Pancreas (tissue), 10 donors: Measurements from ENCODE around the gene CSNK1A1. TPM values are rescaled to one million over a fixed set of nuclear protein-coding genes. Genes with fewer than 3 reads are reported as not detected.
"Not testable (repeated sequence)": the region's sequence is repeated elsewhere in the genome, so short reads cannot be mapped to it uniquely, and the experiment has no call there.

Source experiments
- ATAC-seq, 4 donors: fragments of 200-7000 bp; cut with Tn5 transposase; one replicate each; pipeline versions ENCODE4 v1.8.0 to v1.9.1; 2020; ENCODE audit warnings: mild to moderate bottlenecking in 4 of 4, moderate library complexity in 4 of 4
- DNase-seq, 6 donors: peaks; one replicate each; pipeline ENCODE4 v3.0.0-alpha.2; 2020
- FAIRE-seq: peaks from 2 replicates; lab custom pipeline; 2012; peaks lifted over from hg19 to GRCh38; lab: Jason Lieb, UNC
- H3K27ac ChIP-seq, 4 donors: fragments of 200-600 bp; sonication (generic); 1 replicate in 3 of 4; 2 replicates in 1 of 4; pipeline versions ENCODE4 v1.5.0 to v1.8.0; 2020
- H3K27me3 ChIP-seq, 4 donors: fragments of 200-600 bp; one replicate each; pipeline ENCODE4 v1.8.0; 2021
- H3K36me3 ChIP-seq, 3 donors: fragments of 200-600 bp; sonication (generic) in 1 of 3; one replicate each; pipeline versions ENCODE4 v1.5.0 to v1.8.0; 2020 to 2021
- H3K4me1 ChIP-seq, 3 donors: fragments of 200-600 bp; one replicate each; pipeline ENCODE4 v1.8.0; 2021
- H3K4me3 ChIP-seq, 4 donors: fragments of 200-600 bp; sonication (generic) in 2 of 4; one replicate each; pipeline versions ENCODE4 v1.5.0 to v1.8.0; 2020 to 2021
- H3K9me3 ChIP-seq, 4 donors: fragments of 200-600 bp; one replicate each; pipeline ENCODE4 v1.8.0; 2021
- WGBS, 2 donors: extraction: QIAGEN DNeasy Blood & Tissue Kit; methylation state at CpG; one replicate each; pipeline ENCODE4 v1.1.7; 2013; 5-methylcytosine and 5-hydroxymethylcytosine counted together
- intact Hi-C, 3 donors: fragments of 100-400 bp; cut with DNase I; formaldehyde crosslinking; loops; one replicate each; pipeline versions ENCODE4 v1.11.1 to v1.14.2; 2022
- polyA plus RNA-seq, 2 donors: library from polyadenylated mRNA; stranded (reverse); fragments of 200-250 nt; gene quantifications; one replicate each; pipeline ENCODE4 v1.2.3, GENCODE V29; 2013
- total RNA-seq, 6 donors: library from RNA; stranded (reverse); fragmentation: NEBNext Ultra II Directional in 4 of 6; extraction: Animal tissue kit (Norgen Biotek cat#: 25700) in 4 of 6; gene quantifications; one replicate each; pipeline versions ENCODE4 v1.2.1 to v1.2.4, GENCODE V29; 2021 to 2023
- TF ChIP-seq, protein P1 (sequence below), 4 donors: fragments of 200-600 bp; sonication (generic) in 3 of 4; IDR thresholded peaks; one replicate each; pipeline versions ENCODE4 v1.5.0 to v1.8.0; 2021; ENCODE audit warnings: antibody characterized with exemption in 4 of 4
- donor health status: healthy with polysubstance abuse.
- donor health status: DM: no; HTN: no; CAD: no; lungs with moderate emphysema.
- donor health status: DM: no; HTN: no; CAD: no.
- donor health status: control.
- donor health status: control.
- donor health status: Bipolar disorder and iron deficiency.
- donor health status: DM: yes; HTN: yes; CAD: no.
- donor health status: DM: no; HTN: no; CAD: no.
- donor health status: DM: no; HTN: no; CAD: no.
- donor health status: DM: yes; HTN: yes; CAD: no.

Gene CSNK1A1
- total RNA-seq (10 to 100 TPM; 60.5 to 98.1 (median 83.0) TPM), polyA plus RNA-seq (10 to 100 TPM; 23.0 to 41.0 TPM)

DNA sequence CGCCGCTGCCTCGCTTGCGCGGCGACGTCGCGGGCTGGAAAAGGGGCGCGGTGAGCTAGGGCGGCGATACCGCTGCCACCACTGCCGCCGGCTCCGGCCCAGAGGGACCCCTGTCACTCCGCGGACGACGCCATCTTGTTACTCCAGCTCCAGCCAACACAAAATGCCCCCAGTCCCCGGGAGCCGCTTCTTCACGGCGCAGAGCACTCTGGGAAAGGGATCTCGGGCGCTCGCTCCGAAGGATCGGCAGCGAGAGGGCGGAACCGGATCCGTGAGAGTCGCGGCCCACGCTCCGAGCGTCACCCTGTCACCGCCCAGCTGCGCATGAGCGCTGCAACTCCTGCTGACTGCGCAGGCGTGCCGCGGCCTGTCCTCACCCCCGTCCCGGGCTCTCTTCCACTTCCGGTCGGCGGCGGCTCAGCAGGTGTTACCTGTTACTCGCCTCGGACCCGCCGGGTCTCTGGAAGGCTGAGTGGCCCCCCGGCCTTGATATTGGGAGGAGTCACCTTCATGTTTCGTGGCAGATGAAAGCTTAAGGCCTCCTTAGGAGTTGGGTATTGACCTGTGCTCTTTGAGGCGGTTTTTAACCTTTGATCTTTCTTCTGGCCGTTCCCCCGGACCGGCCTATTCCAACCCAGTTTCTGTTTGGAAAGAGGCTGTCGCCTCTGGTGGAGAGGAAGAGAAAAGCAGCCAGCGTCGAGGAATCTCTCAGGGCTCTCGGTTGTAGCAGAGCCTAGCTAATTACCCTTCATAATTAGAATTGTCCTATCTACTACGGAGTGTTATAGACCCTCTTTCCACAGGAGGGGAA lies at the start of gene CSNK1A1:
CSNK1A1 (minus strand) TSS at position 213 of the 811 bp plus-strand sequence. CDS start 475 bp downstream, outside the sequence.
- intact Hi-C loops = no loop called here
- ATAC-seq (peak; percentile 93 to 97 (median 95)), DNase-seq (peak; percentile 98 to 100 (median 99)), FAIRE-seq (peak; percentile 17)
- H3K27me3 ChIP-seq = no peaks in the 10 kb centered on the region
- H3K9me3 ChIP-seq = no peaks in the 10 kb centered on the region
- H3K4me1 ChIP-seq = peaks cover 12 to 28% (median 14%) of the 10 kb centered on the region in 3 donors
- H3K36me3 ChIP-seq = no peaks in the 10 kb centered on the region
- TF ChIP-seq, protein P1, sequence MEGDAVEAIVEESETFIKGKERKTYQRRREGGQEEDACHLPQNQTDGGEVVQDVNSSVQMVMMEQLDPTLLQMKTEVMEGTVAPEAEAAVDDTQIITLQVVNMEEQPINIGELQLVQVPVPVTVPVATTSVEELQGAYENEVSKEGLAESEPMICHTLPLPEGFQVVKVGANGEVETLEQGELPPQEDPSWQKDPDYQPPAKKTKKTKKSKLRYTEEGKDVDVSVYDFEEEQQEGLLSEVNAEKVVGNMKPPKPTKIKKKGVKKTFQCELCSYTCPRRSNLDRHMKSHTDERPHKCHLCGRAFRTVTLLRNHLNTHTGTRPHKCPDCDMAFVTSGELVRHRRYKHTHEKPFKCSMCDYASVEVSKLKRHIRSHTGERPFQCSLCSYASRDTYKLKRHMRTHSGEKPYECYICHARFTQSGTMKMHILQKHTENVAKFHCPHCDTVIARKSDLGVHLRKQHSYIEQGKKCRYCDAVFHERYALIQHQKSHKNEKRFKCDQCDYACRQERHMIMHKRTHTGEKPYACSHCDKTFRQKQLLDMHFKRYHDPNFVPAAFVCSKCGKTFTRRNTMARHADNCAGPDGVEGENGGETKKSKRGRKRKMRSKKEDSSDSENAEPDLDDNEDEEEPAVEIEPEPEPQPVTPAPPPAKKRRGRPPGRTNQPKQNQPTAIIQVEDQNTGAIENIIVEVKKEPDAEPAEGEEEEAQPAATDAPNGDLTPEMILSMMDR (IDR thresholded peaks at IDR 0.05) = peak; percentile 52 to 78 (median 70)
- peak within 1 kb of the TSS; percentile 90 to 97 (median 96) for H3K27ac ChIP-seq
- H3K4me3 ChIP-seq = peak within 1 kb of the TSS; percentile 65 to 97 (median 86)
- WGBS, 2 donors = 0% methylated on average over 60 to 67 of the region's 67 CpGs

DNA sequence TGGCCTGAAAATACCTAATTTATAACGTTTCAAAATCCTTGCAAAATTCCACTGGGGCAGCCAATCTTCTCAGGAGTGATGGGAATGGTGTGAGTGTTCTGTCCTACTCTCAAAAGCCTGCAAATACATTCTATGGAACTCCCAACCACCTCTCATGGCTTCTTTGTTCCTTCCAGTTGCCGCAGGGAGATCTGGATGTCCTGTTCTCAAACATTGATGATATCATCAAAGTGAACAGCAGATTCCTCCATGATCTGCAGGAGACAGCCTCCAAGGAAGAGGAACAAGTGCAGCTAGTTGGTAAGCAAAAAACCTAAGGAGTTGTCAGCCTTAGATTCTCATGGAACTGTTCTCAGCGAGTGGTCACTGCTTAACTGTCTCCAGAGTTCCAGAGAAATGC lies 49.7 kb upstream of the CSNK1A1 start:
- FAIRE-seq (no peak), DNase-seq (no peak), ATAC-seq (no peak)
- H3K27ac ChIP-seq = no peak overlapping the region
- intact Hi-C loops = no loop called here
- TF ChIP-seq, protein P1 (IDR thresholded peaks at IDR 0.05) = no peak
- peaks cover 0 to 13% (median 0%) of the 10 kb centered on the region in 3 donors for H3K36me3 ChIP-seq
- H3K4me3 ChIP-seq = no peak overlapping the region
- no peaks in the 10 kb centered on the region for H3K27me3 ChIP-seq
- H3K9me3 ChIP-seq = no peaks in the 10 kb centered on the region
- WGBS, 2 donors = 77 to 86% methylated on average over 3 of the region's 3 CpGs
- no peaks in the 10 kb centered on the region for H3K4me1 ChIP-seq

DNA sequence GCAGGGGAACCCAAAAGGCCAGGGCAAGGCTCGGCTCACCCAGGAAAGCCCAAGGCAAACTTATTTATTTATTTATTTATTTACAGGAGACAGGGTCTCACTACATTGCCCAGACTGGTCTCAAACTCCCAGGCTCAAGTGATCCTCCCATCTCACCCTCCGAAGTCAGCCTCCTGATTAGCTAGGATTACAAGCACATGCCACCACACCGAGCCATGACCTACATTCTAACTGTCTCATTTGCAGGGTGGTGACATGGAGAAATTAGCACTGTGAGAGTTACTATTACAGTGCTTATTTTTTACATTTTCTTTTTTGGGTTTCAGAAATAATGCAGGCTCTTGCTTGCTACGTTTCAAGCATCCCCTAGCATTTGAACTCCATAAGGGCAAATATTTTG lies 48.1 kb upstream of the CSNK1A1 start:
- FAIRE-seq (no peak), ATAC-seq (no peak), DNase-seq (no peak)
- 93% methylated on average over 4 of the region's 4 CpGs for WGBS, 2 donors
- Histone ChIP-seq H3K9me3 (no peaks in the 10 kb centered on the region), H3K27ac (no peak overlapping the region), H3K27me3 (no peaks in the 10 kb centered on the region), H3K4me3 (no peak overlapping the region), H3K4me1 (no peaks in the 10 kb centered on the region), H3K36me3 (peaks cover 0 to 10% (median 0%) of the 10 kb centered on the region in 3 donors)
- TF ChIP-seq, protein P1 (IDR thresholded peaks at IDR 0.05) = no peak
- intact Hi-C loops = no loop called here

DNA sequence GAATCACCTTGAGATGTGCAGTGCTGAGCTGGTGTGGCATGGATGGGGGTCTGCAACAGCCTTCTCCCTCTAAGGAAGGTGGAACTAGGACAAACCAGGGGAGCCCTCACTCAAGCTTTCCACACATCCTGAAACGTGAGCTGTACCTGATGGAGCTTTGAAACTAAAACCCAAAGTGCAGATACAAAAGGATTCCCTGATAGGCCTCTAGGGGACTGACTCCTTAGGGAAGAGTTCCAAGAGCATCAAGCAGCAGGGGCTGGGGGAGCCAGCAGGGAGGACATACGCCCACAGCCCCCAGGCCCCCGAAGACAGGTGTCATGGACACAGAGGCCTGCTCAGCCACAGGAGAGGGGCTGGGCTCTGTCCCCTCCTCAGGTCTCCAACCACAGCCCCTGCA lies 47.7 kb upstream of the CSNK1A1 start:
- Histone ChIP-seq H3K27me3 (no peaks in the 10 kb centered on the region), H3K27ac (no peak overlapping the region), H3K36me3 (peaks cover 0 to 10% (median 0%) of the 10 kb centered on the region in 3 donors), H3K4me3 (no peak overlapping the region), H3K4me1 (no peaks in the 10 kb centered on the region), H3K9me3 (no peaks in the 10 kb centered on the region)
- TF ChIP-seq, protein P1 (IDR thresholded peaks at IDR 0.05) = no peak
- intact Hi-C loops = no loop called here
- 94 to 97% methylated on average over 3 of the region's 3 CpGs for WGBS, 2 donors
- FAIRE-seq = no peak
- no peak for ATAC-seq
- no peak for DNase-seq

DNA sequence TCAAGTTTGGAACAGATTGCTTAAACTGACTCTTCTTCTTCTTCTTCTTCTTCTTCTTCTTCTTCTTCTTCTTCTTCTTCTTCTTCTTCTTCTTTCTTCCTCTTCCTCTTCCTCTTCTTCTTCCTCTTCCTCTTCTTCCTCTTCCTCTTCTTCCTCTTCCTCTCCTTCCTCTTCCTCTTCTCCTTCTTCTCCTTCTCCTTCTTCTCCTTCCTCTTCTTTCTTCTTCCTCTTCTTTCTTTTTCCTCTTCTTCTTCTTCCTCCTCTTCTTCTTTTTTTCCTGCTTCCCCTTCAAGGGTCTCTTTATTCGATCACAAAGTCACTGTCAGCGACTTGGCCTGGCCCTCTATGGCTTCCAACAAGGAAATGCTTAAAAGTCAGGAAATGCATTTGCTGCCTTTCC lies 47.0 kb upstream of the CSNK1A1 start:
- H3K27me3 ChIP-seq, H3K9me3 ChIP-seq, H3K4me3 ChIP-seq, H3K4me1 ChIP-seq, H3K27ac ChIP-seq, intact Hi-C loops, ATAC-seq, DNase-seq, FAIRE-seq: not testable (repeated sequence)
- 85 to 93% methylated on average over 2 of the region's 2 CpGs for WGBS, 2 donors
- peaks cover 0 to 10% (median 0%) of the 10 kb centered on the region in 3 donors for H3K36me3 ChIP-seq
